DLD1 (cell line): ENCODE results near the gene CAPS.

Experiments used
- in situ Hi-C: cut with HindIII; loops from 2 replicates; pipeline ENCODE4 v1.10.0; 2017; ENCODE audit warnings: low sequenced_read_pairs

CAPS gene

GRCh38 chr19:5933391-5934068, 19.5 kb downstream of the CAPS start:
- in situ Hi-C loops: no loop called here

GRCh38 chr19:5934069-5934401, 20.0 kb downstream of the CAPS start:
- in situ Hi-C loops: no loop called here

DNA sequence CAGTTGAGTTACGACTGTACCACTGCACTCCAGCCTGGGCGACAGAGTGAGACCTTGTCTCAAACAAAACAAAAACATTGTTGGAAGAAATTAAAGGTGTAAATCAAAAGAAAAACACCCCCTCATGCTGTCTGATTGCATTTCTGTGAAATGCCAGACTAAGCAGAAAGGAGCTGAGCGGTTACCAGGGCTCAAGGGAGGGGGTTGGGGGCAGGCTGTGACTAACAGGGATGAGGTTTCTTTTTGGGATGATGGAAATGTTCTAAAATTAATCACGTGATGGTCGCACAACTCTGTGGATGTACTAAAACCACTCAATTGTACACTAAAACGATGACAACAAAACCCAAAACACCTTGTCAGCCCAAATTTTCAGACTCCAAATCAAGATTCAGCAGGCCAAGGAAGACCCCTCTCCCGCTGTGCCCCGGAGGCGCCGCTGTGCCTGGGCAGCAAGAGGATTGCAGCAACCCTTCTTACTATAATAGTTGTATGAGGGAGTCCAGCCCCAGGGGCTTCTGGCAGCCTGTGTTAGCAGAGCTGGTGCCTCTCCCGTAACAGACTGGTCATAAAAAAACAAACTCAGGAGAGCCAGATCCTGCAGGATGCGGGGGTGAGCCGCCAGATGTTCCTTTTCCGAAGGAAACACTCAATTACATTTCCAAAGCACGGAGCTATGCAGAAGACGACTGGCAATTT, 20.9 kb downstream of the CAPS start:
- in situ Hi-C loops: no loop called here

DNA sequence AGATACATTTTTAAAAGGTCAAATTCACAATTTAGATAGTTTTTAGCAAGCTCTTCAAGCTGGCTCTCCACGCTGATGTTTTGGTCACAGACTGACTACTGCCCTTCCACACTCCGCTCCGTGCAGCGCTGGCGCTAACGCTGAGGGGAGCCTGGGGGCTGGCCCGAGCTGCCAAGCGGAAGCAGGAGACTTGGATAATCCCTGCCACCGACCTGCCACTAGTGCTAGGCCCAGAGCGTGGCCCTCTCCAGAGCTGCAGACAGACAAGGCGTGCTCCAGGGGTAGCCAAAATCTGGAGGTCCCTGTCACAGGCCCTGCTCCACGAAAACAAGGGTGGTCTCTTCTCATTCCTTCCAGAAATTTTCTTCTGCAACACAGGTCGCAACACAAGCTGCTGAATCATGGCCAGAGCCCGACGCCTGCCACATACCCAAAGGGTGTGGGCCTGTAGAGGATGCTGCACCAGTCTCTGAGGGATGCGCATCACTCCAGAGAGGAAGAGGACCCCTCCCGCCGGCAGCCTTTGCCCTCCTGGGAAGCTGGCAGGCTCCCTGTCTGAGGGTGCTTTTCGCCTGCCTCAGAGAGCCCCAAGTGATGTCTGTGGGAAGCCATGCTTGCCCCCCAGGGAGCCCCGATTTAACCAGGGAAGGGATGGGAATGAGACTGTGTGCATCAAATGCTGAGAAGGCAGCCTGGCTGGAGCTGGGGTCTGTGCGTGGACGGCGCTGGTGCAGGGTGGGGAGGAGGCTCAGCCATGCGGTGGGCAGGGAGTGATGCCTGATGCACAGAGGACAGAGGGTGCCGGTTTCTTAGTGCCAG, 21.6 kb downstream of the CAPS start:
- in situ Hi-C loops: no loop called here

DNA sequence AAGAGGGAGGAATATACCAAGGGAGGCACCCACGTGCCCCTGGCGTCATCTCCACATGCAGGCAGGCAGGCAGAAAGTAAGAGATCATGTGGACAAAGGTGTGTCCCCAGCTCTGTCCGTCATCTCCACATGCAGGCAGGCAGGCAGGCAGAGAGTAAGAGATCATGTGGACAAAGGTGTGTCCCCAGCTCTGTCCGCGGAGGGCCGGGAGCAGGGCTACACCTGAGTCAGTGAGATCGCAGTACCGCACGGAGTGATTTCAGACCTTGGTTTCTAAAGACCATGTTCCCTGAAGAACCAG, 22.2 kb downstream of the CAPS start:
- in situ Hi-C loops: no loop called here

DNA sequence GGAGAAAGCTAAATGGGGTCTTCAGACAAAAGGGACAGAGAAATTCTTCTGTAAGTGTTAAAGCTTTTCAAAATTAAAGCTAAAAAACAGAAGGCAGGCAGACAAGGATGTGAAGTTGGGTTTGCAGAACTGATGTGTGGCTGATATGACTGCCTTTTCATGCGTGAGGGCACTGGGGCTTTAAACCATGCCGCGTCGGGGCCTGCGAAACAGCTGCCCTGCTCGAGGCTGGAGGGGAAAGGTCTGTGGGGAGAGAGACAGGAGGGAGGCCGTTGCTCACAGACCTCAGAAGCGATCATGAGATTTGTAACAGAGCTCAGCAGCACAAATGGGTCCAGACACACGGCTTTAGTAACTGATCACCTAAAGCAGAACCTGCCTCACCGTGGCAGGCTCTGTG, 23.5 kb downstream of the CAPS start:
- in situ Hi-C loops: no loop called here

- in situ Hi-C loops: no loop called here
Measured at GRCh38 chr19:5940260-5941208, 26.5 kb downstream of the CAPS start.

DNA sequence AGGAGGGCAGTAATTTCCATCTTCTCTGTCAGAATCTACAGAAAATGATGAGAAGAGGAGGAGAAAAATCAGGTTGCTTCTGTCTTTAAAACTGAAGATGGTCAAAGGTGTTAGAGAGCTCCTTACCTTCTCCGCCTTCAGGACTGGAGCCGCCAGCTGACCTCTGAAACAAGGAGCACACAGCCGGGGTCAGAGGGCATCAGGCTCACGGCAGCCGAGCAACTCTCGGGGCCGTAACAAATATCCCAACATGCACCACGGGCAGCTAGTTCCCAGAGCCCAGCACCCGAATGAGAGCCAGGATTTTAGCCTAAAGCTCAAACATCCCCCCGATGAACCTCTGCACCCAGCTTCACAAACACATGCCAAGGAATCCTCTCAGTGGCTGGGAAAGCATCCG, 27.6 kb downstream of the CAPS start:
- in situ Hi-C loops: no loop called here

DNA sequence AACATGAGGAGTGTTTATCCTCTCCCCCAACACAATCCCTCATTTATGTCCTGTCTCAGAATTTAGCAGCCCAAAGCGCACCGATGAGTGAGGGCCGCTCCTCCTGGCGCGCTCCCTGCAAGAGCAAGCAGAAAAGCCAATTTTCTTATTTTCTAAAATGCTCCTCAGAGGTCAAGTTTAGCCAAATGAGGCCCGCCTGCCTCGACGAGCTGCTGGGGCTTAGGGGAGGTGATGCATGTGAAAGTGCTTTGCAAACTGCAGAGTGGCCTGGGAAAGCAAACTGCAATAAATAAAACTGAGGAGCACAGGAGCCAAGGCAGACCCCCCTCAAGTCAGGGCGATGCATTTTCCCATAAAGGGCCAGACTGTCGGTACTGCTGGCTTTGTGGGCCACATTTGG, 29.0 kb downstream of the CAPS start:
- in situ Hi-C loops: no loop called here

- in situ Hi-C loops: no loop called here
Measured at GRCh38 chr19:5943623-5944022, 29.6 kb downstream of the CAPS start.

GRCh38 chr19:5947435-5947834, 33.4 kb downstream of the CAPS start:
- in situ Hi-C loops: no loop called here

DNA sequence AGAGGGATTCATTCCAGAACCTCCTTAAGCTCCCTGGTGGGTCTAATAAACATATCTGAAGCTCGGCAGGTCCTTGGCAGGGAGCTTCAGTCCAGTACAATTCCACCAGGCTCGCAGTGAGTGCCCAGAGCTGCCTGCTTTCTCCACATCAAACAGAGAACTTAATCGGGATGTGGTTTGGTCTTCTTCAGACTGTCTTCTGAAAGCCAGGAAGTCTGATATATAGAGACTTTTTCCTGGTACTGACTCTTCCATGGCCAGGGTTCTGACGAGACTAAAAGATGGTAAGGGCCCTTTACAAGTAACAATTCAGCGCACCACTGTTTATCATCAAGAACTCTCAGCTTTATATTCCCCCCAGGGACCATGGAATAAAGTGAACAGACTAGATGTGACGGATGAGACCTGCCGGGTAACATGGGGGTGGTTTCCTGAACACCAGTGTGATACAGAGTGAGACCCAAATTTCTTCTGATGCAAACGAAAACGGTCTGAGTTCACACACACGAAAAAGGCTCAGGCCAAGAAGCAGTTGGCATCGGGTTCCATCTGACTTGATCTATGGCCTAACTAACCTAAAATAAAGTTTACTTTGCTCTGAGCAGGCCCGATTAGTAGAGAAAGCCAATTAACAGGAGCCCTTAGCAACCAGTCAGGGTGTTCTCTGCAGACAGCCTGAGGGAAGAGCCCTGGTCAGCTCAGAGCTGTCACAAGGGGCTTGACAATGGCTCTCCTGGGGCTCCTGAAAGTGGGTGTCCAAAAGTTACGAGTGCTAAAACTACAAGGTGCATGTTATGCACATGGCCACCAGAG, 34.9 kb downstream of the CAPS start:
- in situ Hi-C loops: no loop called here

DNA sequence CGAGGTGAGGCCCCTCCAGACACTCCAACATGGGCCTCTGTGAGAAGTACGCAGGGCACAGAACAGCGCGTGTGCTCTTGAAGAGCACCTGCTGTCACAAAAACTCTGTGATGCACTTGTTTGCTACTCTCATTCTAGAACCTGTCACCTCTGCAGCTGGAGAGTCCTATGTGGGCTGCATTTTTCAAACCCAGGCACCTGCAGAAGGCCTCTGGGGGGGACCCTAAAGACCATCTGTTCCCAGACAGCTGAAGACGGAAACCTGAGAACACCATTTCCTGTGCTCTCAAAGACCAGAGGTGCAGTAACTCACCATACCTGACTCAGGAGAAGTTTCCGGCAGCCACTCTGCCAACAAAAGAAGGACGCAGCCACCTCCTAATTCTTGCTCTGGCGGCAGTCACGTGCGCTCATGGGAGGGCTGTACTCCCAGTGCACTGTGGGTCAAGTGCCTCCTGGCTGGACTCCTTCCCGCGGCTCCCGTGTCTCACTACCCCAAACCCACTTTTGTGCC, 35.8 kb downstream of the CAPS start:
- in situ Hi-C loops: no loop called here

- in situ Hi-C loops: no loop called here
Measured at GRCh38 chr19:5950741-5951140, 36.7 kb downstream of the CAPS start.

DNA sequence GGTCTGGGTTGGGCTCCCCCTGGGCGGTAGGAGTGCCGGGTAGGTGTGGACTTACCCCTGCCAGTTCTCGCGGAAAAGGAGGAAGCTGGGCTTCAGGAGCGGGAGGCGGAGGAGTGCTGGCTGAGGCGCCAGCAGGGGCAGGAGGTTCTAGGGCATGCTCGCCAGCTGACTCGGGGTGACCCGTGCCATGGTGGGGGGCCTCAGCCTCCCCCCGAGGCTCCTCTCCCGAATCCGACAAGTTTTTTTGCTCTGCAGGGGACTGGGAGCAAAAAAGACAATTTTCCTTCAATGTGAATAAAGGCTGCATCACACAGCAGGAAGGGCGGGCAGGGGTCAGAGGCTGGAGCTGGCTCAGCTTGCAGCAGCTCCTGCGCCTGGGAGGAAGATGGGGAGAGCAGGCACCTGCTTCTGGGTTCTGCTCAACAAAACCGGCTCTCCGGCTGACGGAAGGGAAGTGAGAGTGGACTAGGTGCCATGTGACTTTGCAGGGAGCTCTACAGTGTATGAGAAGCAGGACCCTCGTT, 37.3 kb downstream of the CAPS start:
- in situ Hi-C loops: no loop called here

GRCh38 chr19:5952193-5953029, 38.4 kb downstream of the CAPS start:
- in situ Hi-C loops: no loop called here

- in situ Hi-C loops: no loop called here
Measured at GRCh38 chr19:5953030-5953589, 39.1 kb downstream of the CAPS start.

DNA sequence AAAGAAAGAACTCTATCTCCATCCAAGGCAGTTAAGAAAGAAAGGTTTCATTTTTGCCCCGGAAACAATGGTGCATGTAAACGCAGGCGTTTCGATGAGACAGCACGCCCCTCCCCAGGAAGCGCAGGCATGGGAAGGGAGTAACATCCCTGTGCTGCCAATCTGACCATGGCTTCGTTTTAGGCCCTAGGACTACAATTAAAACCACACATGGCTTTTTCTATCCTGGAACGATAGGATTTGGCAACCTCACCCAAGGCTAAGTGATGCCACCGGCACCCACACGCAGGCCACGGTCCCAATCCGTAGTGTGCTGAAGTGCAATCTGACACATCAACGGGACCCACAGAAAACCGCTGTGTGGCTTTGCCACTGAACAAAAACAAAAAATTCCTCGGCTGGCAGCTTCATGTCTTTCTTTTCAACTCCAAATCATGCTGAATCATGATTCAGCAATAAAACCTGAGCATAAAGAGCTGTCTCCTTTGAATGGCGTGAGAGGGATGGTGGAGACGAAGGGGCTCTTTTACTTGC, 39.7 kb downstream of the CAPS start:
- in situ Hi-C loops: no loop called here
